ENCODE results near the gene BNIP3.

- TF ChIP-seq CTCF (conservative IDR thresholded peaks at IDR 0.05): no peak
- TF ChIP-seq ZFX (IDR thresholded peaks at IDR 0.05): no peak
Observed at GRCh38 chr10:131928248-131929095, 53.3 kb downstream of the BNIP3 start.

All from C4-2B (cell line).